HG03196 (cell line): ENCODE measurements around the gene LPIN1.

Source experiments
- ATAC-seq: cut with Tn5 transposase; IDR thresholded peaks from one replicate; pipeline ENCODE4 v1.9.1; 2021; ENCODE audit not compliant: unreplicated experiment

Gene LPIN1

GRCh38 chr2:11863513-11864328, 117.3 kb downstream of the LPIN1 start:
- ATAC-seq: peak; percentile 37

DNA sequence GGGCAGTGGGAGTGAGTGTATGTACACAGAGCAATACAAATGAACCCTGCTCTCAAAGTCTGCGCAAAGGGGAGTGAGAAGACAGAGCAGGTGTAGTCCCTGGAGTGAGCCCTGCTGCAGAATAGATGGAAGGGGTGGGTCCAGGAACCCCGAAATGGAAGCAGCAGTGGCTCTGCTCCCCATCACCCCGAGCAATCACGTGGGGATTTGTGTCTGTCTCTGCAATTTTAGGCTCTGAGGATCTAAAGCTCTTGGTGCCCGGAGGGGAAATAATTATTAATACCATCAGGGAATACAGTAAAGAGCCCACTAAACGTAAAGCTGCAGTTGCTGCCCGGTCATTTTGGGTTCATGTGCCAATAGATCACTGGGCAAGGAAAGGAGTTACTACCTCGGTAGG, 118.3 kb downstream of the LPIN1 start:
- ATAC-seq: no peak

- no peak for ATAC-seq
These were observed 118.9 kb downstream of the LPIN1 start for GRCh38 chr2:11865378-11865777.

GRCh38 chr2:11865805-11866204, 119.4 kb downstream of the LPIN1 start:
- no peak for ATAC-seq

- ATAC-seq: no peak
These were observed 120.2 kb downstream of the LPIN1 start for GRCh38 chr2:11866358-11867335.

- no peak for ATAC-seq
These were observed 121.5 kb downstream of the LPIN1 start for GRCh38 chr2:11867926-11868325.

DNA sequence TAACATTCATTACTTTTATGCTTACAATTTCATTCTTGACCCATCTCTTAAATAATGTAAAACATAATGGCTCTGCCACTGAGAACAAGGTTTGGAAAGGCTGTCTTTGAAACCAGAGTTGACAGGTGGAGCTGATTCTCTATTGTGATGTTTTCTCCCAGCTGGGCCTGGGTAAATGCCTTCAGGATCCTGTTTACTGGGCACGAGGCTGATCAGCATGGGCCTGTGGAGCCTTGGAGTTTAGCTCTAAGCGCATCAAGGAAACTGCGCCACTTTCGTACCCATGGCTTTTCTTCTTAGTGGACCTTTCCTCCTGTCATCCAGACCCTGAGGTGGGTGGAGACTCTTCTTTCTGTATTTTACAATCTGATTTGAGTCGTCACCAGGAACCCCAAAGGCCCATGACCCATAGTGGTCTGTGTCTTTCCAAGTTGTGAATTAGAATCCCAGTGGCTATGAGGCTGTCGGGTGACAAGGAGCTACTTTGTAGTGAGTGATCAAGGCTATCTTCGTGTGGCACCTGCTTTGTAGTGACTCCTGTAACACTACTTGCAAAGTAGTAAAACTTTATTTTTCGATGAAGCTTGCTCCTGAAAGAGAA, 123.1 kb downstream of the LPIN1 start:
- ATAC-seq: no peak

DNA sequence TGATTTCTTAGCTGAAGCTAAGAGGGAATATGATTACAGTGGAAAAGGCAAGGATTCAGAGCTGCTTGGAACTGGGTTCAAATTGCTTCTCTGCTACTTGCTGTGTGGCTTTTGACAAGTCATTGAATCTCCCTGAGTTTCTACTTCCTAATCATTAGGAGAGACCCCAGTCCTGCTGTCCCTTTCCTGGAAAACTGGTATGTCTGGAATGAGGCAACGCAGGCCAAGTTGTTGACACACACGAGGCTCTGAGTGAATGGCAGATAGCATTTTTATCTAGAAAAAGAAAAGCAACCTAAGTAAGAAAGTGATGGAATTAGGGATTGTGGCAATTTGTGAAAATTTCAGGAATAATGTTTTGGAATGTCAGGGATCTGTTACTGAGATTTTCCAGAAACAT, 123.6 kb downstream of the LPIN1 start:
- no peak for ATAC-seq

GRCh38 chr2:11870584-11870983, 124.2 kb downstream of the LPIN1 start:
- no peak for ATAC-seq

GRCh38 chr2:11871421-11871820, 125.0 kb downstream of the LPIN1 start:
- no peak for ATAC-seq

DNA sequence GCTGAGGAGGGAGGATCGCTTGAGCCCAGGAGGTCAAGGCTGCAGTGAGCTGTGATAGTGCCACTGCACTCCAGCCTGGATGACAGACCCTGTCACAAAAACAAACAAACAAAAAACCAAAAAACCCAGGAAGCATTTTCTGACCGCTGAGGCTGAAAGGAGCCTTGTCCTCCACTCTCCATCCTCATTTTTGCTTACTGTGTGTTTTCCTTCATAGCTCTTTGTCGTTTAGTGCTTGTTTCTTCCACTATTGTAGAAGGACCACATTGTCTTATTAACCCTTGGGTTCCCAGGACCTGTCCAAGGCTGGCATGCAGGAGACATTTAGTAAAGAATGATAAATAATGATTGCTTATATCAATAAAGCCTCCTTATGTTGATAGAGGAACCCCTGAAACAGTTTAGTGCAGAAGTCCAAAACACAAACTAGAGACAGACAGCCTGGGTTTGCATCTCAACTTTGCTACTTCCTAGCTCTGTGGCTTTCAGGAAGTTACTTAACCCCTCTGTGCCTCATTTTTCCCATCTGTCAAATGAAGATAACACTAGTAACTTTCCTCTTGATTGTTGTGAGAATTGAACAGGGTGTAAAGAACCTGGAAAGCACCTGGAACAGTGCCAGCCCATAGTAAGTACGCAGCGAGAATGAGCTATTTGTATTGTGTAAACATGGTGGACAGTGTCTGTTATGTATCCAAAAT, 126.0 kb downstream of the LPIN1 start:
- ATAC-seq: no peak

DNA sequence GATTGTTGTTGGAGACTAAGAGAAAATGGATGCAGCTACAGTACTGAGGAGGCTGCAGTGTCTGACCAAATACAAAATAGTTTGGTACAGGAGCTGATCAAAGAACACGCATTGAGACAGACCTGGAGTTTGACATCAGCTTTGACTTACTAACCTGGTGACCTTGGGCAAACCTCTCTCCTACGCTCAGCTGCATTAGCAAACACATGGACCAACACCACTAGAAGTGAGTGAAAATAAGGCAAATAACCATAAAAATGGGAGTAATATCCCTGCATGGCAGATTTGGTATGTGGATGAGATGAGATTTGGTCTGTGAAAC, 126.5 kb downstream of the LPIN1 start:
- ATAC-seq: no peak

GRCh38 chr2:11873356-11874154, 127.1 kb downstream of the LPIN1 start:
- no peak for ATAC-seq

- ATAC-seq: no peak
These were observed 128.4 kb downstream of the LPIN1 start for GRCh38 chr2:11874861-11875260.

GRCh38 chr2:11875481-11875880, 129.0 kb downstream of the LPIN1 start:
- no peak for ATAC-seq

GRCh38 chr2:11876436-11876835, 130.0 kb downstream of the LPIN1 start:
- no peak for ATAC-seq

DNA sequence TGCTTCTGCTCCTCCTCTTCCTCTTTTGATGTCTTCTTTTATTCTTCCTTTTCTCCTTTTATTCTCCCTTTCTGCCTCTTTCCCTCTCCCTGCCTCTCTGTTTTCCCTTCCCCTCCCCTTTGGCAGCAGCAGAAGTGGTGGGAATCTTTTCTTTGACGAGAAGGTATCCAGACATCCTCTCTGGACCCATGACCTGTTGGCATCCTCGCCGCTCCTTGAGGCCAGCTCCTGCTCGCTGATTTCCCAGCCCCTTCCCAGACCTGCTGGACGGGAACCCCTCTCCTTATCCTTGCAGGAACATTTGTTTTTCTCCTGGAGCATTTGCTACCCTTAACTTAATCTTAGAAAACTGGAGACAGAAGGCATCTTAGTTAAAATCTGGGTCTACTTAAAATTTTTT, 130.5 kb downstream of the LPIN1 start:
- no peak for ATAC-seq
